HepG2 (cell line): ENCODE measurements around the gene DEFB129.

Experiments
- ZNF407 ChIP-seq: sonication (generic); formaldehyde crosslinking; IDR thresholded peaks from one replicate; pipeline ENCODE4 v1.5.1; 2020; ENCODE audit warnings: mild to moderate bottlenecking, missing genetic modification reagents; ENCODE audit errors: not compliant biosample characterization
- ZNF598 ChIP-seq: sonication (generic); formaldehyde crosslinking; IDR thresholded peaks from 2 replicates; pipeline ENCODE4 v1.5.1; 2020; ENCODE audit warnings: mild to moderate bottlenecking, missing genetic modification reagents, borderline replicate concordance

GRCh38 chr20:227439-228105 lies 514 bp downstream of the DEFB129 start:
- TF ChIP-seq ZNF598 (CRISPR knock-in tag) (no peak), ZNF407 (CRISPR knock-in tag) (no peak)
